ENCODE data around the gene ARFRP1. TPM values are rescaled to one million over a fixed set of nuclear protein-coding genes. Genes with fewer than 3 reads are reported as not detected.

ARFRP1 gene
- total and polyA plus RNA-seq, 2 of the 13 experiments (the other 11 are each of a cell fraction or from before 2014, with no cell fraction given), result 32.0 to 51.1 TPM

GRCh38 chr20:63657937-63658748, 49.6 kb downstream of the ARFRP1 start, which contains the start of gene RTEL1 (continued):
- TF ChIP-seq PRDM10 (CRISPR knock-in tag; IDR thresholded peaks at IDR 0.05; ENCODE audit: low read depth), result peak; percentile 86
- no peak for TF ChIP-seq CSRNP2 (CRISPR knock-in tag; conservative IDR thresholded peaks at IDR 0.05; ENCODE audit: low read depth)
- TF ChIP-seq AHR (CRISPR knock-in tag; IDR thresholded peaks at IDR 0.05), result peak; percentile 96
- TF ChIP-seq, protein P1, sequence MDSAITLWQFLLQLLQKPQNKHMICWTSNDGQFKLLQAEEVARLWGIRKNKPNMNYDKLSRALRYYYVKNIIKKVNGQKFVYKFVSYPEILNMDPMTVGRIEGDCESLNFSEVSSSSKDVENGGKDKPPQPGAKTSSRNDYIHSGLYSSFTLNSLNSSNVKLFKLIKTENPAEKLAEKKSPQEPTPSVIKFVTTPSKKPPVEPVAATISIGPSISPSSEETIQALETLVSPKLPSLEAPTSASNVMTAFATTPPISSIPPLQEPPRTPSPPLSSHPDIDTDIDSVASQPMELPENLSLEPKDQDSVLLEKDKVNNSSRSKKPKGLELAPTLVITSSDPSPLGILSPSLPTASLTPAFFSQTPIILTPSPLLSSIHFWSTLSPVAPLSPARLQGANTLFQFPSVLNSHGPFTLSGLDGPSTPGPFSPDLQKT (CRISPR knock-in tag; IDR thresholded peaks at IDR 0.05; ENCODE audit: borderline replicate concordance), result peak; percentile 97
- TF ChIP-seq, protein P2, sequence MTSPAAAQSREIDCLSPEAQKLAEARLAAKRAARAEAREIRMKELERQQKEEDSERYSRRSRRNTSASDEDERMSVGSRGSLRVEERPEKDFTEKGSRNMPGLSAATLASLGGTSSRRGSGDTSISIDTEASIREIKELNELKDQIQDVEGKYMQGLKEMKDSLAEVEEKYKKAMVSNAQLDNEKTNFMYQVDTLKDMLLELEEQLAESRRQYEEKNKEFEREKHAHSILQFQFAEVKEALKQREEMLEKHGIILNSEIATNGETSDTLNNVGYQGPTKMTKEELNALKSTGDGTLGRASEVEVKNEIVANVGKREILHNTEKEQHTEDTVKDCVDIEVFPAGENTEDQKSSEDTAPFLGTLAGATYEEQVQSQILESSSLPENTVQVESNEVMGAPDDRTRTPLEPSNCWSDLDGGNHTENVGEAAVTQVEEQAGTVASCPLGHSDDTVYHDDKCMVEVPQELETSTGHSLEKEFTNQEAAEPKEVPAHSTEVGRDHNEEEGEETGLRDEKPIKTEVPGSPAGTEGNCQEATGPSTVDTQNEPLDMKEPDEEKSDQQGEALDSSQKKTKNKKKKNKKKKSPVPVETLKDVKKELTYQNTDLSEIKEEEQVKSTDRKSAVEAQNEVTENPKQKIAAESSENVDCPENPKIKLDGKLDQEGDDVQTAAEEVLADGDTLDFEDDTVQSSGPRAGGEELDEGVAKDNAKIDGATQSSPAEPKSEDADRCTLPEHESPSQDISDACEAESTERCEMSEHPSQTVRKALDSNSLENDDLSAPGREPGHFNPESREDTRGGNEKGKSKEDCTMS (CRISPR knock-in tag; conservative IDR thresholded peaks at IDR 0.05), result 0 out of 2 replicates have a peak, but pooled peaks have one; percentile 43
- TF ChIP-seq IRF2 (CRISPR knock-in tag; IDR thresholded peaks at IDR 0.05), result peak; percentile 95
- TF ChIP-seq SP4 (CRISPR knock-in tag; IDR thresholded peaks at IDR 0.05), result peak; percentile 94
- TF ChIP-seq, protein P3, sequence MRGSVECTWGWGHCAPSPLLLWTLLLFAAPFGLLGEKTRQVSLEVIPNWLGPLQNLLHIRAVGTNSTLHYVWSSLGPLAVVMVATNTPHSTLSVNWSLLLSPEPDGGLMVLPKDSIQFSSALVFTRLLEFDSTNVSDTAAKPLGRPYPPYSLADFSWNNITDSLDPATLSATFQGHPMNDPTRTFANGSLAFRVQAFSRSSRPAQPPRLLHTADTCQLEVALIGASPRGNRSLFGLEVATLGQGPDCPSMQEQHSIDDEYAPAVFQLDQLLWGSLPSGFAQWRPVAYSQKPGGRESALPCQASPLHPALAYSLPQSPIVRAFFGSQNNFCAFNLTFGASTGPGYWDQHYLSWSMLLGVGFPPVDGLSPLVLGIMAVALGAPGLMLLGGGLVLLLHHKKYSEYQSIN (CRISPR knock-in tag; IDR thresholded peaks at IDR 0.05; ENCODE audit: borderline replicate concordance), result no peak; the same call in 1 of the 2 replicates
- peak; percentile 99 for TF ChIP-seq HBP1 (CRISPR knock-in tag; IDR thresholded peaks at IDR 0.05; ENCODE audit: low read depth)
- peak; percentile 77 for TF ChIP-seq SP2 (CRISPR knock-in tag; IDR thresholded peaks at IDR 0.05)
- peak; percentile 99 for TF ChIP-seq XRCC5 (optimal IDR thresholded peaks at IDR 0.05; ENCODE audit: low read length)
- peak; percentile 76 for TF ChIP-seq CCAR2 (optimal IDR thresholded peaks at IDR 0.05; ENCODE audit: low read depth, low read length)
- no peak for TF ChIP-seq RBAK (CRISPR knock-in tag; IDR thresholded peaks at IDR 0.05)
- no peak for TF ChIP-seq SNRNP70 (IDR thresholded peaks at IDR 0.05; ENCODE audit: low read depth, low read length)
- peak; percentile 99 for TF ChIP-seq GATAD1 (CRISPR knock-in tag; IDR thresholded peaks at IDR 0.05)
- TF ChIP-seq KLF12 (CRISPR knock-in tag; IDR thresholded peaks at IDR 0.05; ENCODE audit: borderline replicate concordance), result peak; percentile 97; the same call in 1 of the 2 replicates
